Measurements from ENCODE around the gene C12orf76. TPM values are rescaled to one million over a fixed set of nuclear protein-coding genes. Genes with fewer than 3 reads are reported as not detected.

C12orf76 gene
- total RNA-seq, 1 experiment from 2014 or later, result 10.1 TPM

- Histone ChIP-seq H3K4me3 (replicated peaks in 1 of 2; ENCODE audit: low read depth in 1 of 2, low read length in 2 of 2) (no peak overlapping the region), H3K27me3 (ENCODE audit: insufficient read depth, low read length) (no peaks in the 10 kb centered on the region), H3K4me2 (ENCODE audit: low read length) (no peak overlapping the region), H3K9me2 (ENCODE audit: insufficient read depth) (no peaks in the 10 kb centered on the region), H3K9me3 (ENCODE audit: control insufficient read depth in 1 of 2, insufficient read depth in 1 of 2, low read depth in 1 of 2, low read length in 2 of 2) (no peaks in the 10 kb centered on the region), H3K36me3 (ENCODE audit: control insufficient read depth in 1 of 2, insufficient read depth in 2 of 2, low read length in 2 of 2) (peaks cover 16 to 22% of the 10 kb centered on the region in 2 experiments; a peak in 2 of 4 replicates), H3K79me2 (ENCODE audit: insufficient read depth, low read length) (peaks cover 5% of the 10 kb centered on the region; the same call in 1 of the 2 replicates), H3K27ac (ENCODE audit: low read depth, low read length) (no peak overlapping the region), H2AFZ (ENCODE audit: low read depth, low read length, poor library complexity, severe bottlenecking) (no peak overlapping the region), H4K20me1 (ENCODE audit: insufficient read depth) (no peaks in the 10 kb centered on the region), H3K9ac (ENCODE audit: low read length) (no peak overlapping the region), H3K4me1 (ENCODE audit: control insufficient read depth in 1 of 2, insufficient read depth in 2 of 2, low read length in 2 of 2) (no peaks in the 10 kb centered on the region)
- ChIA-PET CTCF (no interaction called here), POLR2A (no interaction called here), RAD21 (ENCODE audit: low non-redundant PET in 1 of 2, low total read pairs in 2 of 2, uncharacterized antibody in 2 of 2, unreplicated experiment in 2 of 2) (no interaction called here)
- no peak for ATAC-seq
- no peak for DNase-seq (ENCODE audit: low read depth, low spot score)
- BruUV-seq (replicated peaks), result no TSS peak
- TF ChIP-seq POLR2AphosphoS5 (IDR thresholded peaks at IDR 0.05; ENCODE audit: low read depth, low read length), result no peak
- no peak for TF ChIP-seq ATF3 (IDR thresholded peaks at IDR 0.05)
- no peak for TF ChIP-seq CBX3 (IDR thresholded peaks at IDR 0.05; ENCODE audit: low read depth)
- TF ChIP-seq TCF7L2 (IDR thresholded peaks at IDR 0.05; ENCODE audit: borderline replicate concordance, extremely low read depth, insufficient read depth, insufficient read length), result no peak
- TF ChIP-seq YY1 (IDR thresholded peaks at IDR 0.05; ENCODE audit: extremely low read depth, insufficient replicate concordance, low read depth, low read length), result no peak
- no peak for TF ChIP-seq CEBPB (IDR thresholded peaks at IDR 0.05; ENCODE audit: low read depth)
- no peak for TF ChIP-seq POLR2A (IDR thresholded peaks at IDR 0.05; ENCODE audit: borderline replicate concordance, extremely low read depth, insufficient read depth, insufficient read length)
- TF ChIP-seq EGR1 (IDR thresholded peaks at IDR 0.05; ENCODE audit: low read depth), result no peak
- TF ChIP-seq SIN3A (IDR thresholded peaks at IDR 0.05; ENCODE audit: low read depth), result no peak
- TF ChIP-seq RAD21 (IDR thresholded peaks at IDR 0.05; ENCODE audit: low read depth), result no peak
- intact Hi-C loops (cut with micrococcal nuclease), result no loop called here
These were observed 33.2 kb downstream of the C12orf76 start for GRCh38 chr12:110015132-110015531.

GRCh38 chr12:110012659-110013058, 35.7 kb downstream of the C12orf76 start:
- DNase-seq (ENCODE audit: low read depth, low spot score), result no peak
- no peak overlapping the region for H3K27ac ChIP-seq (ENCODE audit: low read depth, low read length)
- no peaks in the 10 kb centered on the region for H3K9me3 ChIP-seq (ENCODE audit: control insufficient read depth in 1 of 2, insufficient read depth in 1 of 2, low read depth in 1 of 2, low read length in 2 of 2)
- H3K79me2 ChIP-seq (ENCODE audit: insufficient read depth, low read length), result peaks cover 13% of the 10 kb centered on the region
- ATAC-seq, result no peak
- no peak overlapping the region for H3K4me3 ChIP-seq (replicated peaks in 1 of 2; ENCODE audit: low read depth in 1 of 2, low read length in 2 of 2)
- no TSS peak for BruUV-seq (replicated peaks)
- H4K20me1 ChIP-seq (ENCODE audit: insufficient read depth), result no peaks in the 10 kb centered on the region
- intact Hi-C loops (cut with micrococcal nuclease), result no loop called here
- peaks cover 3 to 6% of the 10 kb centered on the region in 2 experiments; a peak in 1 of 4 replicates for H3K36me3 ChIP-seq (ENCODE audit: control insufficient read depth in 1 of 2, insufficient read depth in 2 of 2, low read length in 2 of 2)
- RAD21 ChIA-PET (ENCODE audit: low non-redundant PET in 1 of 2, low total read pairs in 2 of 2, uncharacterized antibody in 2 of 2, unreplicated experiment in 2 of 2), result no interaction called here
- CTCF ChIA-PET, result no interaction called here
- H3K9ac ChIP-seq (ENCODE audit: low read length), result no peak overlapping the region
- no peak overlapping the region for H2AFZ ChIP-seq (ENCODE audit: low read depth, low read length, poor library complexity, severe bottlenecking)
- H3K4me2 ChIP-seq (ENCODE audit: low read length), result no peak overlapping the region
- H3K4me1 ChIP-seq (ENCODE audit: control insufficient read depth in 1 of 2, insufficient read depth in 2 of 2, low read length in 2 of 2), result no peaks in the 10 kb centered on the region
- TF ChIP-seq YY1 (IDR thresholded peaks at IDR 0.05; ENCODE audit: extremely low read depth, insufficient replicate concordance, low read depth, low read length) (no peak), EZH2 (IDR thresholded peaks at IDR 0.05) (no peak), CEBPB (IDR thresholded peaks at IDR 0.05; ENCODE audit: low read depth) (no peak), RAD21 (IDR thresholded peaks at IDR 0.05; ENCODE audit: low read depth) (no peak)
- no peaks in the 10 kb centered on the region for H3K27me3 ChIP-seq (ENCODE audit: insufficient read depth, low read length)
- H3K9me2 ChIP-seq (ENCODE audit: insufficient read depth), result no peaks in the 10 kb centered on the region
- POLR2A ChIA-PET, result no interaction called here
